Measurements from ENCODE around the gene PJA2. TPM values are rescaled to one million over a fixed set of nuclear protein-coding genes. Genes with fewer than 3 reads are reported as not detected.

PJA2 gene
- total RNA-seq = 114 and 155 TPM in 2 replicates

GRCh38 chr5:109409844-109410388, at the start of gene PJA2:
Gene PJA2 (minus strand): TSS chr5:109409974. CDS start chr5:109383433, 26,541 bp downstream.

